CD4-positive, alpha-beta T cell treated with Interleukin-1 beta for 1 hour (primary cell): ENCODE results near the gene POLR2L.

Source experiments
- DNase-seq, 2 donors: peaks; one replicate each; pipeline ENCODE4 v3.0.0-alpha.2; 2020 to 2022

The POLR2L gene

DNA sequence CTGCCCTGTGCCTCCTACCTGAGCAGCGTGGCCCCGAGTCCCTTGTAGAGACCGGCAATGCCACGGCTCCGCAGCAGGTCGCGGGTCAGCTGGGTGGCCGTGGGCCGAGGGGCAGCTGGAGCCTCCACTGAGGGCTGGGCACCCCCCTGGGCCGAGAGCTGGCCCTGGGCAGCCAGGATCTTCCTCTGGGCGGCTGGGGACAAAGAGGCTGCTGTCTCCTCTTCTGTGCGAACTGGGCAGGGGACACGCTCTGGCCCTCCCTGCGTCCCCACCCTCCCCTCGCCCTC, 49.9 kb downstream of the POLR2L start:
- DNase-seq = no peak

DNA sequence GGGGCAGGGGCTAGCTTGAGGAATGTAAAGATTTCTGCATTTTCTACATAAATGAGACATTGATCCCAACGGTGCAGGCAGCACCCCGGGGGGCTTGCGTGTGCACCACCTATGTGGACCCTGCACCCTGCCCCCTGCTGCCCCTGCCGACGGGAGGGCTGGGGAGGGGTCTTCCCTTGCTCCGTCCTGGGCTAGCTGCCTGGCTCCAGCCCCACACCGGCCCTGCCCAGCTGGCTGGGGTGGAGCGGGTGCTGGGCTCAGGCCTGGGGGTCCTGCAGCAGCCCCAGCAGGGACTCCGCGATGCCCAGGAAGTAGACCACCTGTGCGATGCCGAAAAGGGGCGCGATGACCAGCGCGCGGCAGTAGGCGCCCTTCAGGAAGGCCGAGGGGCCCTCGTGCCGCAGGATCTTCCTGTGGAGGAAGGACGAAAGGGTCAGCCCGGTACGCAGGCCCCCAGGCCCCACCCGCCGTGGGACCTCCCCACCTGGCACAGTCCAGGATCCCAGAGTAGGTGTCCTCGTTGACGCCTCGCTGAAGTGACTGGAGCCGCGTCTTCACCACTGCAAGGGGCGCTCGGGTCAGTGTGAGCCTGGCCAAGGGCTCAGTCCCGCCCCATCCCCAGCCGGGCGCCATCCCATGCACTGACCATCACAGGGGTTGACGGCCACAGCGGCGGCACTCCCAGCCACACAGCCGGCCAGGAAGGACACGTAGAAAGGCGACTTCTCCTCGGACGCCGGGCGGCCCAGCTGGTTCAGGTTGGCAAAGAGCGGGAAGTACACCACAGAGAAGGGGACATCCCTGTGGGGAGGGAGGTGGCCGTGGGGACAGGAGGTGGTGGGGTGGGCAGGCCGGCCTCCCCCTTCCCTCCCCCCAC, 50.4 kb downstream of the POLR2L start:
- no peak for DNase-seq

DNA sequence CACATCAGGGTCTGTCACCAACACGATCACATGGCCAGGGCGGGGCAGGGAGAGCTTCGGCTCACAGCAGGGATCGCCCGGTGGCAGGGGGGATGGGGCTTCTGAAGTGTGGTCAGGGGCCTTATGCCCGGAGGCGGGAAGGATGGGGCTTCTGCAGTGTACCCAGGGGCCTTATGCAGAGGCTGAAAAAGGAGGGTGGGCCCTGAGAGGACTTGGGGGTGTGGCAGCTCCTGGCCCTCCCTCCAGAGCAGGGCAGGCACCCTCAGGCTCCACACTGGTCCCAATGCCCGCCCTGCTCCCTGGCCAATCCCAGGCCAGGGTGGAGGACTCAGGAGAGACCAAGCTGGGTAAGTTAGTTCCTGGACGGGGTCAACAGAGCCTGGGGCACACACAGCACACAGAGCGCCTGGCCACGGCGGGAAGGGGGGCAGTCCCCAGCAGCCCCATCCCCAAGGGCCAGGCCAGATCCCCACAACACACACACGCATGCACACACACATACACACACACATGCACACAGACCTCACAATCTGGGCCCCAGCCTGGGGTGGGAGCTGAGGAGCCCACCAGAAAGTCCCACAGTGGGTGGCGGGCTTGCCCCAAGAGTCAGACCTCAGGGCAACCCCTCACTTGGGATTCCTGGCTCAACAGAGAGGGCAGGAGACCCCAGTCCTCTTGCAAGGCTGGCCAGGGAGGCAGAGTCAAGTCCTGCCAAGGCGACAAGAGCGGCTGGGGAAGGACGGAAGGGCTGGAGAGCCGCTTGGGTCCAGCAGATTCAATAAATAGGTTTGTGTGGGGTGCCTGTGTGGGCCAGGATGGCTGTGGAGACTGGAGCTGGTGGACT, 51.4 kb downstream of the POLR2L start:
- no peak for DNase-seq

DNA sequence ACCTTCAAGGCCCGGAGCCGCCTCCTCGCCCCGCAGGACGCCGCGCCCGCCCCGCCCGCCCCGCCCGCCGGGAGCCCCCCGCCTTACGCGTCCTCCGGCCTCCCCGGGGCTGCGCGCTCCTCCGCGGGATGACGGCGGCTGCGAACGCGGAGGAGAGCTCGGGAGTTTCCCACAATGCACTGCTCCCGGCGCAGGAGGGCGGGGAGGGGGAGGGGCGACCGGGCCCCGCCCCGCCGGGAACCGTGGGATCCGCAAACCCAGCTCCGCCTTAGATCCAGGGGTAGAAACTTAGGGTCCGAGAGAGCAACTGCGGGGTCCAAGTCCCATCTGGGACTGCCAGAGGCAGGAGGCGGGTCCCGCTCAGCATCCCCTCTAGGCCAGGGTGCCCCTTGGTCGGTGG, 52.4 kb downstream of the POLR2L start, which contains the start of gene CEND1:
Gene CEND1, minus strand, starts transcription at position 148 of the 400 bp plus-strand sequence. CDS start 1,514 bp downstream, outside the sequence.
- DNase-seq = peak in 1 of 2 donors; percentile 42
